ENCODE results near the gene LRBA. TPM values are rescaled to one million over a fixed set of nuclear protein-coding genes. Genes with fewer than 3 reads are reported as not detected.
"Not testable (repeated sequence)": the region's sequence is repeated elsewhere in the genome, so short reads cannot be mapped to it uniquely, and the experiment has no call there.

Gene LRBA
- total and polyA plus RNA-seq, 4 donors = 18.8 to 56.4 (median 33.8) TPM

- DNase-seq (ENCODE audit: low read depth in 4 of 6, low spot score in 6 of 6) = no peak
- Histone ChIP-seq H3K4me1 (ENCODE audit: control insufficient read depth, insufficient read depth, low read length) (no peaks in the 10 kb centered on the region), H3K27ac (ENCODE audit: low read depth, low read length) (no peak overlapping the region), H3K36me3 (ENCODE audit: control insufficient read depth, insufficient read depth, low read length) (no peaks in the 10 kb centered on the region), H3K9me3 (ENCODE audit: control insufficient read depth, insufficient read depth, low read length) (no peaks in the 10 kb centered on the region), H3K27me3 (ENCODE audit: control insufficient read depth, insufficient read depth, low read length) (no peaks in the 10 kb centered on the region), H3K4me3 (ENCODE audit: low read depth, low read length) (no peak overlapping the region)
- WGBS (ENCODE audit: insufficient coverage) = no CpG with 5 or more reads among the region's 1 CpG
Measured at GRCh38 chr4:150768497-150768896, 246.6 kb downstream of the LRBA start.

- WGBS (ENCODE audit: insufficient coverage) = 100% methylated on average over 1 of the region's 2 CpGs
- H3K27me3 ChIP-seq (ENCODE audit: control insufficient read depth, insufficient read depth, low read length) = no peaks in the 10 kb centered on the region
- no peaks in the 10 kb centered on the region for H3K9me3 ChIP-seq (ENCODE audit: control insufficient read depth, insufficient read depth, low read length)
- H3K4me1 ChIP-seq (ENCODE audit: control insufficient read depth, insufficient read depth, low read length) = no peaks in the 10 kb centered on the region
- H3K4me3 ChIP-seq (ENCODE audit: low read depth, low read length) = no peak overlapping the region
- DNase-seq (ENCODE audit: low read depth in 4 of 6, low spot score in 6 of 6) = no peak
- no peaks in the 10 kb centered on the region for H3K36me3 ChIP-seq (ENCODE audit: control insufficient read depth, insufficient read depth, low read length)
- H3K27ac ChIP-seq (ENCODE audit: low read depth, low read length) = no peak overlapping the region
Measured at GRCh38 chr4:150765216-150765615, 249.9 kb downstream of the LRBA start.

- H3K9me3 ChIP-seq (ENCODE audit: control insufficient read depth, insufficient read depth, low read length) = no peaks in the 10 kb centered on the region
- no peak overlapping the region for H3K4me3 ChIP-seq (ENCODE audit: low read depth, low read length)
- no peaks in the 10 kb centered on the region for H3K4me1 ChIP-seq (ENCODE audit: control insufficient read depth, insufficient read depth, low read length)
- peak in 1 of 6 donors; percentile 32 for DNase-seq (ENCODE audit: low read depth in 4 of 6, low spot score in 6 of 6)
- no peaks in the 10 kb centered on the region for H3K27me3 ChIP-seq (ENCODE audit: control insufficient read depth, insufficient read depth, low read length)
- no peak overlapping the region for H3K27ac ChIP-seq (ENCODE audit: low read depth, low read length)
- no peaks in the 10 kb centered on the region for H3K36me3 ChIP-seq (ENCODE audit: control insufficient read depth, insufficient read depth, low read length)
Measured at GRCh38 chr4:150751648-150752047, 263.4 kb downstream of the LRBA start.

GRCh38 chr4:150750824-150751223 lies 264.3 kb downstream of the LRBA start:
- Histone ChIP-seq H3K4me1 (ENCODE audit: control insufficient read depth, insufficient read depth, low read length) (no peaks in the 10 kb centered on the region), H3K27ac (ENCODE audit: low read depth, low read length) (no peak overlapping the region), H3K9me3 (ENCODE audit: control insufficient read depth, insufficient read depth, low read length) (no peaks in the 10 kb centered on the region), H3K27me3 (ENCODE audit: control insufficient read depth, insufficient read depth, low read length) (no peaks in the 10 kb centered on the region), H3K4me3 (ENCODE audit: low read depth, low read length) (no peak overlapping the region), H3K36me3 (ENCODE audit: control insufficient read depth, insufficient read depth, low read length) (no peaks in the 10 kb centered on the region)
- no peak for DNase-seq (ENCODE audit: low read depth in 4 of 6, low spot score in 6 of 6)

- DNase-seq (ENCODE audit: low read depth in 4 of 6, low spot score in 6 of 6) = no peak
- Histone ChIP-seq H3K36me3 (ENCODE audit: control insufficient read depth, insufficient read depth, low read length) (no peaks in the 10 kb centered on the region), H3K4me3 (ENCODE audit: low read depth, low read length) (no peak overlapping the region), H3K27ac (ENCODE audit: low read depth, low read length) (no peak overlapping the region), H3K4me1 (ENCODE audit: control insufficient read depth, insufficient read depth, low read length) (no peaks in the 10 kb centered on the region), H3K9me3 (ENCODE audit: control insufficient read depth, insufficient read depth, low read length) (no peaks in the 10 kb centered on the region), H3K27me3 (ENCODE audit: control insufficient read depth, insufficient read depth, low read length) (no peaks in the 10 kb centered on the region)
- WGBS (ENCODE audit: insufficient coverage) = no CpG with 5 or more reads among the region's 4 CpGs
Measured at GRCh38 chr4:150746156-150746555, 268.9 kb downstream of the LRBA start.

- Histone ChIP-seq H3K27me3 (ENCODE audit: control insufficient read depth, insufficient read depth, low read length) (no peaks in the 10 kb centered on the region), H3K4me1 (ENCODE audit: control insufficient read depth, insufficient read depth, low read length) (no peaks in the 10 kb centered on the region), H3K36me3 (ENCODE audit: control insufficient read depth, insufficient read depth, low read length) (no peaks in the 10 kb centered on the region), H3K27ac (ENCODE audit: low read depth, low read length) (no peak overlapping the region), H3K4me3 (ENCODE audit: low read depth, low read length) (no peak overlapping the region), H3K9me3 (ENCODE audit: control insufficient read depth, insufficient read depth, low read length) (peaks cover 3% of the 10 kb centered on the region)
- WGBS (ENCODE audit: insufficient coverage) = no CpG with 5 or more reads among the region's 2 CpGs
- DNase-seq (ENCODE audit: low read depth in 4 of 6, low spot score in 6 of 6) = no peak
Measured at GRCh38 chr4:150744570-150744969, 270.5 kb downstream of the LRBA start.

- no peak overlapping the region for H3K4me3 ChIP-seq (ENCODE audit: low read depth, low read length)
- H3K27ac ChIP-seq (ENCODE audit: low read depth, low read length) = no peak overlapping the region
- H3K4me1 ChIP-seq (ENCODE audit: control insufficient read depth, insufficient read depth, low read length) = no peaks in the 10 kb centered on the region
- no peak for DNase-seq (ENCODE audit: low read depth in 4 of 6, low spot score in 6 of 6)
- H3K9me3 ChIP-seq (ENCODE audit: control insufficient read depth, insufficient read depth, low read length) = peaks cover 3% of the 10 kb centered on the region
- H3K27me3 ChIP-seq (ENCODE audit: control insufficient read depth, insufficient read depth, low read length) = no peaks in the 10 kb centered on the region
- no CpG with 5 or more reads among the region's 2 CpGs for WGBS (ENCODE audit: insufficient coverage)
- H3K36me3 ChIP-seq (ENCODE audit: control insufficient read depth, insufficient read depth, low read length) = no peaks in the 10 kb centered on the region
Measured at GRCh38 chr4:150743564-150744342, 271.3 kb downstream of the LRBA start.

- H3K9me3 ChIP-seq (ENCODE audit: control insufficient read depth, insufficient read depth, low read length); H3K27me3 ChIP-seq (ENCODE audit: control insufficient read depth, insufficient read depth, low read length); H3K36me3 ChIP-seq (ENCODE audit: control insufficient read depth, insufficient read depth, low read length); H3K27ac ChIP-seq (ENCODE audit: low read depth, low read length); DNase-seq (ENCODE audit: low read depth in 4 of 6, low spot score in 6 of 6); H3K4me1 ChIP-seq (ENCODE audit: control insufficient read depth, insufficient read depth, low read length); H3K4me3 ChIP-seq (ENCODE audit: low read depth, low read length): not testable (repeated sequence)
- 100% methylated on average over 2 of the region's 6 CpGs for WGBS (ENCODE audit: insufficient coverage)
Measured at GRCh38 chr4:150742930-150743329, 272.2 kb downstream of the LRBA start.

- Histone ChIP-seq H3K27me3 (ENCODE audit: control insufficient read depth, insufficient read depth, low read length) (no peaks in the 10 kb centered on the region), H3K4me1 (ENCODE audit: control insufficient read depth, insufficient read depth, low read length) (no peaks in the 10 kb centered on the region), H3K9me3 (ENCODE audit: control insufficient read depth, insufficient read depth, low read length) (peaks cover 3% of the 10 kb centered on the region), H3K36me3 (ENCODE audit: control insufficient read depth, insufficient read depth, low read length) (no peaks in the 10 kb centered on the region), H3K27ac (ENCODE audit: low read depth, low read length) (no peak overlapping the region), H3K4me3 (ENCODE audit: low read depth, low read length) (no peak overlapping the region)
- no peak for DNase-seq (ENCODE audit: low read depth in 4 of 6, low spot score in 6 of 6)
- 97% methylated on average over 3 of the region's 3 CpGs for WGBS (ENCODE audit: insufficient coverage)
Measured at GRCh38 chr4:150739591-150739990, 275.5 kb downstream of the LRBA start.

GRCh38 chr4:150725957-150726523 lies 289.0 kb downstream of the LRBA start:
- Histone ChIP-seq H3K9me3 (ENCODE audit: control insufficient read depth, insufficient read depth, low read length) (peaks cover 12% of the 10 kb centered on the region), H3K4me1 (ENCODE audit: control insufficient read depth, insufficient read depth, low read length) (no peaks in the 10 kb centered on the region), H3K4me3 (ENCODE audit: low read depth, low read length) (no peak overlapping the region), H3K27ac (ENCODE audit: low read depth, low read length) (no peak overlapping the region), H3K27me3 (ENCODE audit: control insufficient read depth, insufficient read depth, low read length) (no peaks in the 10 kb centered on the region), H3K36me3 (ENCODE audit: control insufficient read depth, insufficient read depth, low read length) (no peaks in the 10 kb centered on the region)
- DNase-seq (ENCODE audit: low read depth in 4 of 6, low spot score in 6 of 6) = no peak
- no CpG with 5 or more reads among the region's 4 CpGs for WGBS (ENCODE audit: insufficient coverage)
